ENCODE results near the gene XRCC5. TPM values are rescaled to one million over a fixed set of nuclear protein-coding genes. Genes with fewer than 3 reads are reported as not detected.

XRCC5 gene
- total RNA-seq, 4 donors from 2014 or later: 61.2 to 320 (median 168) TPM

GRCh38 chr2:216246766-216247165 lies 137.6 kb downstream of the XRCC5 start:
- H3K9me3 ChIP-seq: peaks cover 0 to 6% of the 10 kb centered on the region in 2 donors
- no peak for DNase-seq
- intact Hi-C loops (cut with DNase I; ENCODE audit: low total_unique reads): no loop called here

More at GRCh38 chr2:216246766-216247165, 137.6 kb downstream of the XRCC5 start:
- Histone ChIP-seq H3K27me3 (no peaks in the 10 kb centered on the region), H3K4me1 (peaks cover 0 to 4% of the 10 kb centered on the region in 2 donors), H3K27ac (no peak overlapping the region), H3K4me3 (no peak overlapping the region), H3K36me3 (no peaks in the 10 kb centered on the region)
- no peak for TF ChIP-seq CTCF (IDR thresholded peaks at IDR 0.05)
- TF ChIP-seq POLR2A (IDR thresholded peaks at IDR 0.05): no peak

Other genes starting within 250 kb of the XRCC5 start
- 1 to 10 TPM in 3 of 4 donors, under 1 TPM in 1; 0.59 to 8.5 (median 3.9) TPM for gene MREG, start 95.8 kb upstream of the XRCC5 start, total RNA-seq
- 10 to 100 TPM in 3 of 4 donors, 1 to 10 TPM in 1; 1.2 to 25.4 (median 14.9) TPM for gene PECR, start 27.5 kb upstream of the XRCC5 start, total RNA-seq
- 1 to 10 TPM in 1 of 4 donors, under 1 TPM in 1, not detected in 2; 0.97 to 1.0 TPM for gene TMEM169, start 27.4 kb upstream of the XRCC5 start, total RNA-seq